Endodermal cell (in vitro differentiated cells): ENCODE results near the gene SOX6. TPM values are rescaled to one million over a fixed set of nuclear protein-coding genes. Genes with fewer than 3 reads are reported as not detected.

ENCODE experiments used
- DNase-seq: peaks from one replicate; pipeline ENCODE4 v3.0.0-alpha.2; 2017
- H3K27ac ChIP-seq: 2 replicates; pipeline ENCODE4 v1.5.1; 2013; ENCODE audit warnings: mild to moderate bottlenecking, low read depth, low read length, moderate library complexity
- H3K27me3 ChIP-seq: 2 replicates; pipeline ENCODE4 v1.6.1; 2013; ENCODE audit warnings: mild to moderate bottlenecking, low read length, moderate library complexity; ENCODE audit not compliant: insufficient read depth, control insufficient read depth, poor library complexity, severe bottlenecking
- H3K36me3 ChIP-seq: 2 replicates; pipeline ENCODE4 v1.7.0; 2013; ENCODE audit warnings: mild to moderate bottlenecking, low read length, moderate library complexity; ENCODE audit not compliant: control insufficient read depth, insufficient read depth
- H3K4me1 ChIP-seq: one replicate; pipeline ENCODE4 v1.7.0; 2013; ENCODE audit warnings: low read length; ENCODE audit not compliant: control insufficient read depth, insufficient read depth
- H3K4me3 ChIP-seq: 2 replicates; pipeline ENCODE4 v1.5.1; 2013; ENCODE audit warnings: mild to moderate bottlenecking, low read length, moderate library complexity
- H3K9ac ChIP-seq: 2 replicates; pipeline ENCODE4 v1.6.1; 2013; ENCODE audit warnings: mild to moderate bottlenecking, low read length, moderate library complexity; ENCODE audit not compliant: poor library complexity, severe bottlenecking; ENCODE audit errors: extremely low read depth
- H3K9me3 ChIP-seq: 2 replicates; pipeline ENCODE4 v1.6.1; 2013; ENCODE audit warnings: mild to moderate bottlenecking, low read length, moderate library complexity; ENCODE audit not compliant: control insufficient read depth
- H3K27ac Mint-ChIP-seq: 2 replicates; pipeline ENCODE4 v1.8.0; 2020; ENCODE audit warnings: mixed read lengths
- H3K27me3 Mint-ChIP-seq: 2 replicates; pipeline ENCODE4 v1.8.0; 2021; ENCODE audit warnings: mild to moderate bottlenecking, mixed read lengths; ENCODE audit not compliant: insufficient read depth
- H3K36me3 Mint-ChIP-seq: 2 replicates; pipeline ENCODE4 v1.8.0; 2020; ENCODE audit warnings: low read depth, mixed read lengths
- H3K4me1 Mint-ChIP-seq: 2 replicates; pipeline ENCODE4 v1.8.0; 2020; ENCODE audit warnings: mixed read lengths
- H3K4me3 Mint-ChIP-seq: 2 replicates; pipeline ENCODE4 v1.8.0; 2020; ENCODE audit warnings: mild to moderate bottlenecking, moderate library complexity, mixed read lengths
- H3K9me3 Mint-ChIP-seq: 2 replicates; pipeline ENCODE4 v1.8.0; 2020; ENCODE audit warnings: mild to moderate bottlenecking, mixed read lengths
- WGBS, 2 experiments: methylation state at CpG; one replicate each; pipeline versions ENCODE4 v1.1.5 to v1.1.7; 2013; ENCODE audit warnings: missing lambda C conversion rate in 2 of 2, mixed read lengths in 1 of 2; ENCODE audit not compliant: insufficient coverage in 1 of 2, insufficient read length in 1 of 2; 5-methylcytosine and 5-hydroxymethylcytosine counted together
- total RNA-seq, 2 donors: library from RNA; stranded (reverse); fragmentation: NEBNext Ultra II Directional in 1 of 2; extraction: Animal tissue kit (Norgen Biotek cat#: 25700) in 1 of 2; gene quantifications; 2 replicates in 1 of 2; 3 replicates in 1 of 2; pipeline ENCODE4 v1.2.1, GENCODE V29; 2021
- TF ChIP-seq, protein P1 (sequence below): fragments of 200-600 bp; sonication (generic); conservative IDR thresholded peaks from 2 replicates; pipeline ENCODE4 v1.5.0; 2021; ENCODE audit warnings: antibody characterized with exemption, mild to moderate bottlenecking

Gene SOX6
- total RNA-seq, 2 donors from 2014 or later: 0.13 to 0.20 TPM

- Histone ChIP-seq H3K4me3 (no peak overlapping the region), H3K9ac (no peak overlapping the region), H3K36me3 (no peaks in the 10 kb centered on the region), H3K4me1 (no peaks in the 10 kb centered on the region), H3K9me3 (no peaks in the 10 kb centered on the region), H3K27me3 (no peaks in the 10 kb centered on the region), H3K27ac (no peak overlapping the region)
- Mint-ChIP-seq H3K36me3 (no peaks in the 10 kb centered on the region), H3K27me3 (peaks cover 21% of the 10 kb centered on the region), H3K4me1 (no peaks in the 10 kb centered on the region), H3K4me3 (no peak overlapping the region), H3K9me3 (peaks cover 5% of the 10 kb centered on the region), H3K27ac (no peak overlapping the region)
- TF ChIP-seq, protein P1, sequence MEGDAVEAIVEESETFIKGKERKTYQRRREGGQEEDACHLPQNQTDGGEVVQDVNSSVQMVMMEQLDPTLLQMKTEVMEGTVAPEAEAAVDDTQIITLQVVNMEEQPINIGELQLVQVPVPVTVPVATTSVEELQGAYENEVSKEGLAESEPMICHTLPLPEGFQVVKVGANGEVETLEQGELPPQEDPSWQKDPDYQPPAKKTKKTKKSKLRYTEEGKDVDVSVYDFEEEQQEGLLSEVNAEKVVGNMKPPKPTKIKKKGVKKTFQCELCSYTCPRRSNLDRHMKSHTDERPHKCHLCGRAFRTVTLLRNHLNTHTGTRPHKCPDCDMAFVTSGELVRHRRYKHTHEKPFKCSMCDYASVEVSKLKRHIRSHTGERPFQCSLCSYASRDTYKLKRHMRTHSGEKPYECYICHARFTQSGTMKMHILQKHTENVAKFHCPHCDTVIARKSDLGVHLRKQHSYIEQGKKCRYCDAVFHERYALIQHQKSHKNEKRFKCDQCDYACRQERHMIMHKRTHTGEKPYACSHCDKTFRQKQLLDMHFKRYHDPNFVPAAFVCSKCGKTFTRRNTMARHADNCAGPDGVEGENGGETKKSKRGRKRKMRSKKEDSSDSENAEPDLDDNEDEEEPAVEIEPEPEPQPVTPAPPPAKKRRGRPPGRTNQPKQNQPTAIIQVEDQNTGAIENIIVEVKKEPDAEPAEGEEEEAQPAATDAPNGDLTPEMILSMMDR: no peak
- WGBS, 2 experiments: 93 to 100% methylated on average over 2 of the region's 2 CpGs
- DNase-seq: no peak
Measured at GRCh38 chr11:15936011-15936410, 420.3 kb downstream of the SOX6 start.

DNA sequence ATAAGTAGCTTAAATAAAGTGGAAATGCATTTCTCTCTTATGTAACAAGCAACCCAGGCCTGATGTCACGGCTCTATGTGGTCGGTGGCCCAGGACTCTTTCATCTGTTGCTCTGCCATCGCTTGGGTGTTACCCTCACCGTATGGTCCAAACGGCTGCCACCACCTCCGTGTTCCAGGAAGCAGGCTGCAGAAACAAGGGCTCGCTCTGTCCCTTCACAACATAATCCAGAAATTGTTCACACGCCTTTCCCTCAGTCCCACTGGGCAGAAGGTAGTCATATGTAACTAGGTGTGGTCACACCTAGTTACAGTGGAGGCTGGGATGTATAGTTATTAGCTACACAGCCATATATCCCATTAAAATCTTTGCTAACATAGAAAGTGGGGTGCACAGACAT lies 421.0 kb downstream of the SOX6 start:
- Mint-ChIP-seq H3K27ac (no peak overlapping the region), H3K4me1 (no peaks in the 10 kb centered on the region), H3K9me3 (peaks cover 5% of the 10 kb centered on the region), H3K36me3 (no peaks in the 10 kb centered on the region), H3K27me3 (peaks cover 19% of the 10 kb centered on the region), H3K4me3 (no peak overlapping the region)
- H3K9me3 ChIP-seq: peaks cover 3% of the 10 kb centered on the region
- no peak for DNase-seq
- WGBS, 2 experiments: 86 to 97% methylated on average over 3 to 8 of the region's 8 CpGs
- H3K9ac ChIP-seq: no peak overlapping the region
- H3K4me3 ChIP-seq: no peak overlapping the region
- no peaks in the 10 kb centered on the region for H3K36me3 ChIP-seq
- TF ChIP-seq, protein P1: no peak
- H3K27me3 ChIP-seq: no peaks in the 10 kb centered on the region
- H3K4me1 ChIP-seq: no peaks in the 10 kb centered on the region
- no peak overlapping the region for H3K27ac ChIP-seq

GRCh38 chr11:15933886-15934625 lies 422.3 kb downstream of the SOX6 start:
- 93 to 94% methylated on average over 4 to 7 of the region's 7 CpGs for WGBS, 2 experiments
- H3K27me3 Mint-ChIP-seq: peaks cover 20% of the 10 kb centered on the region
- no peak overlapping the region for H3K4me3 Mint-ChIP-seq
- H3K4me1 Mint-ChIP-seq: no peaks in the 10 kb centered on the region
- Histone ChIP-seq H3K9ac (no peak overlapping the region), H3K4me3 (no peak overlapping the region), H3K4me1 (no peaks in the 10 kb centered on the region), H3K27ac (no peak overlapping the region), H3K9me3 (peaks cover 3% of the 10 kb centered on the region), H3K36me3 (no peaks in the 10 kb centered on the region), H3K27me3 (no peaks in the 10 kb centered on the region)
- H3K27ac Mint-ChIP-seq: no peak overlapping the region
- TF ChIP-seq, protein P1: no peak
- peaks cover 5% of the 10 kb centered on the region for H3K9me3 Mint-ChIP-seq
- DNase-seq: peak; percentile 12
- H3K36me3 Mint-ChIP-seq: no peaks in the 10 kb centered on the region
